ENCODE results near the gene TECTA. TPM values are rescaled to one million over a fixed set of nuclear protein-coding genes. Genes with fewer than 3 reads are reported as not detected.

The TECTA gene, protein sequence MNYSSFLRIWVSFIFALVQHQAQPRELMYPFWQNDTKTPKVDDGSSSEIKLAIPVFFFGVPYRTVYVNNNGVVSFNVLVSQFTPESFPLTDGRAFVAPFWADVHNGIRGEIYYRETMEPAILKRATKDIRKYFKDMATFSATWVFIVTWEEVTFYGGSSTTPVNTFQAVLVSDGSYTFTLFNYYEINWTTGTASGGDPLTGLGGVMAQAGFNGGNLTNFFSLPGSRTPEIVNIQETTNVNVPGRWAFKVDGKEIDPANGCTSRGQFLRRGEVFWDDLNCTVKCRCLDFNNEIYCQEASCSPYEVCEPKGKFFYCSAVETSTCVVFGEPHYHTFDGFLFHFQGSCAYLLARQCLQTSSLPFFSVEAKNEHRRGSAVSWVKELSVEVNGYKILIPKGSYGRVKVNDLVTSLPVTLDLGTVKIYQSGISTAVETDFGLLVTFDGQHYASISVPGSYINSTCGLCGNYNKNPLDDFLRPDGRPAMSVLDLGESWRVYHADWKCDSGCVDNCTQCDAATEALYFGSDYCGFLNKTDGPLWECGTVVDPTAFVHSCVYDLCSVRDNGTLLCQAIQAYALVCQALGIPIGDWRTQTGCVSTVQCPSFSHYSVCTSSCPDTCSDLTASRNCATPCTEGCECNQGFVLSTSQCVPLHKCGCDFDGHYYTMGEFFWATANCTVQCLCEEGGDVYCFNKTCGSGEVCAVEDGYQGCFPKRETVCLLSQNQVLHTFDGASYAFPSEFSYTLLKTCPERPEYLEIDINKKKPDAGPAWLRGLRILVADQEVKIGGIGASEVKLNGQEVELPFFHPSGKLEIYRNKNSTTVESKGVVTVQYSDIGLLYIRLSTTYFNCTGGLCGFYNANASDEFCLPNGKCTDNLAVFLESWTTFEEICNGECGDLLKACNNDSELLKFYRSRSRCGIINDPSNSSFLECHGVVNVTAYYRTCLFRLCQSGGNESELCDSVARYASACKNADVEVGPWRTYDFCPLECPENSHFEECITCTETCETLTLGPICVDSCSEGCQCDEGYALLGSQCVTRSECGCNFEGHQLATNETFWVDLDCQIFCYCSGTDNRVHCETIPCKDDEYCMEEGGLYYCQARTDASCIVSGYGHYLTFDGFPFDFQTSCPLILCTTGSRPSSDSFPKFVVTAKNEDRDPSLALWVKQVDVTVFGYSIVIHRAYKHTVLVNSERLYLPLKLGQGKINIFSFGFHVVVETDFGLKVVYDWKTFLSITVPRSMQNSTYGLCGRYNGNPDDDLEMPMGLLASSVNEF (N-terminal part only)
- under 1 TPM; 0.39 to 0.86 TPM for total RNA-seq

- Mint-ChIP-seq H3K9me3 (no peaks in the 10 kb centered on the region), H3K4me1 (ENCODE audit: low read depth in 2 of 2) (no peaks in the 10 kb centered on the region), H3K27me3 (peaks cover 0 to 10% of the 10 kb centered on the region in 2 donors), H3K27ac (no peak within 1 kb of the TSS), H3K36me3 (no peaks in the 10 kb centered on the region), H3K4me3 (no peak within 1 kb of the TSS)
- ATAC-seq: no peak
- no peak for DNase-seq (ENCODE audit: low spot score)
Observed at GRCh38 chr11:121100943-121101342, at the start of gene TECTA. Gene TECTA (plus strand): TSS chr11:121101243. CDS start chr11:121102666, 1,423 bp downstream.

- no peak overlapping the region for H3K27ac Mint-ChIP-seq
- ATAC-seq (no peak), DNase-seq (ENCODE audit: low spot score) (no peak)
- peaks cover 18% of the 10 kb centered on the region for H3K36me3 Mint-ChIP-seq
- no peak overlapping the region for H3K4me3 Mint-ChIP-seq
- H3K9me3 Mint-ChIP-seq: no peaks in the 10 kb centered on the region
- H3K27me3 Mint-ChIP-seq: no peaks in the 10 kb centered on the region
- peaks cover 7 to 14% of the 10 kb centered on the region in 2 donors for H3K4me1 Mint-ChIP-seq (ENCODE audit: low read depth in 2 of 2)
Observed at GRCh38 chr11:121053244-121053643, 47.8 kb upstream of the TECTA start.

GRCh38 chr11:121054266-121054665 is 46.8 kb upstream of the TECTA start:
- no peak overlapping the region for H3K27ac Mint-ChIP-seq
- no peak for DNase-seq (ENCODE audit: low spot score)

DNA sequence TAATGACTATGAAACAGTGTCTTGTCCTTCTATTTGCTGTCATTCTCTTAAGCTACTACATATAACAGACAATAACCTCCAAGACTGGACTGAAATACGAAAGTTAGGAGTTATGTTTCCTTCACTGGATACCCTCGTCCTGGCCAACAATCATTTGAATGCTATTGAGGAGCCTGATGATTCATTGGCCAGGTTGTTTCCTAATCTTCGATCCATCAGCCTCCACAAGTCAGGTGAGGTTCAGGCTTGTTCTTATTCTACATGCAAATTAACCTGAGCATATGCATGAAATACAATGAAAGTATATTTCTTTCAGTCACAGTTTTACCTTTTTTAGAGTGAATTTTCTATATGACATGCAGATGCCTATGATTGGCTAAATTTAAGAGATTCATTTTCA is 46.0 kb upstream of the TECTA start:
- peaks cover 10% of the 10 kb centered on the region for H3K36me3 Mint-ChIP-seq
- no peak for ATAC-seq

More at GRCh38 chr11:121054266-121054665, 46.8 kb upstream of the TECTA start:
- no peak for ATAC-seq
- Mint-ChIP-seq H3K27me3 (no peaks in the 10 kb centered on the region), H3K9me3 (no peaks in the 10 kb centered on the region), H3K36me3 (peaks cover 10% of the 10 kb centered on the region), H3K4me1 (ENCODE audit: low read depth in 2 of 2) (peaks cover 8 to 22% of the 10 kb centered on the region in 2 donors), H3K4me3 (no peak overlapping the region)

GRCh38 chr11:121057922-121058321 is 43.1 kb upstream of the TECTA start:
- peak; percentile 73 to 94 for ATAC-seq

More for the DNA sequence above, 46.0 kb upstream of the TECTA start:
- Mint-ChIP-seq H3K4me1 (ENCODE audit: low read depth in 2 of 2) (peaks cover 10 to 26% of the 10 kb centered on the region in 2 donors), H3K9me3 (no peaks in the 10 kb centered on the region), H3K27me3 (no peaks in the 10 kb centered on the region), H3K27ac (no peak overlapping the region), H3K4me3 (no peak overlapping the region)
- DNase-seq (ENCODE audit: low spot score): no peak

GRCh38 chr11:121058941-121059340 is 42.1 kb upstream of the TECTA start:
- Mint-ChIP-seq H3K4me3 (peak overlapping the region; percentile 75), H3K27me3 (no peaks in the 10 kb centered on the region), H3K4me1 (ENCODE audit: low read depth in 2 of 2) (peaks cover 13 to 29% of the 10 kb centered on the region in 2 donors), H3K9me3 (no peaks in the 10 kb centered on the region), H3K36me3 (peaks cover 16% of the 10 kb centered on the region), H3K27ac (no peak overlapping the region)
- ATAC-seq: no peak
- no peak for DNase-seq (ENCODE audit: low spot score)

More at GRCh38 chr11:121057922-121058321, 43.1 kb upstream of the TECTA start:
- DNase-seq (ENCODE audit: low spot score): no peak
- peaks cover 10% of the 10 kb centered on the region for H3K36me3 Mint-ChIP-seq
- H3K27me3 Mint-ChIP-seq: no peaks in the 10 kb centered on the region
- no peaks in the 10 kb centered on the region for H3K9me3 Mint-ChIP-seq
- H3K4me3 Mint-ChIP-seq: peak overlapping the region; percentile 75
- peaks cover 13 to 29% of the 10 kb centered on the region in 2 donors for H3K4me1 Mint-ChIP-seq (ENCODE audit: low read depth in 2 of 2)
- peak overlapping the region; percentile 64 to 72 for H3K27ac Mint-ChIP-seq

- Mint-ChIP-seq H3K36me3 (peaks cover 11% of the 10 kb centered on the region), H3K27me3 (no peaks in the 10 kb centered on the region), H3K4me3 (peak overlapping the region; percentile 41), H3K9me3 (no peaks in the 10 kb centered on the region), H3K4me1 (ENCODE audit: low read depth in 2 of 2) (peaks cover 11 to 24% of the 10 kb centered on the region in 2 donors), H3K27ac (peak overlapping the region; percentile 26 to 80)
- peak; percentile 75 to 86 for ATAC-seq
- DNase-seq (ENCODE audit: low spot score): no peak
Observed at GRCh38 chr11:121059605-121060004, 41.4 kb upstream of the TECTA start.

- Mint-ChIP-seq H3K36me3 (peaks cover 10% of the 10 kb centered on the region), H3K4me3 (no peak overlapping the region), H3K9me3 (no peaks in the 10 kb centered on the region), H3K27ac (no peak overlapping the region), H3K27me3 (no peaks in the 10 kb centered on the region), H3K4me1 (ENCODE audit: low read depth in 2 of 2) (peaks cover 9 to 10% of the 10 kb centered on the region in 2 donors)
- no peak for DNase-seq (ENCODE audit: low spot score)
- ATAC-seq: no peak
Observed at GRCh38 chr11:121063728-121064127, 37.3 kb upstream of the TECTA start.

DNA sequence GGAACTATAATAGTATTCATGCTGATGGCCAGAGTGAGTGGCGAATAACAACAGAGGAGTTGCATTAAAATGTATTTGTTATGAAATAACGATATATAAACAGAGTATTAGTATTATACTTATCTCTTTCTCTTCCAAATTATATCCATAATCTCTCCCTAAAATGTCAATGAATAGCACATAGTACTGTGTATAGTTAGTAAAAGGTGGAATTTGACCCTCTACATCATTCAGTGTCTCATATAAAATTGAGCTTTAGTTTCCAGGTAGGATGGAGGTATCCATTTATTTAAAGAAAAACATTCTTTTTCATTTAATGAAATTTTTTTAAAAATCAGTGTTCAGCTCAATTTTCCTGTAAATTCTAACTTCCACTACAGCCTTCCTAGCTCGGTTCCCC is 34.4 kb upstream of the TECTA start:
- DNase-seq (ENCODE audit: low spot score): no peak
- Mint-ChIP-seq H3K4me3 (no peak overlapping the region), H3K4me1 (ENCODE audit: low read depth in 2 of 2) (peaks cover 0 to 4% of the 10 kb centered on the region in 2 donors), H3K9me3 (no peaks in the 10 kb centered on the region), H3K36me3 (peaks cover 22% of the 10 kb centered on the region), H3K27ac (no peak overlapping the region), H3K27me3 (no peaks in the 10 kb centered on the region)
- ATAC-seq: no peak

DNA sequence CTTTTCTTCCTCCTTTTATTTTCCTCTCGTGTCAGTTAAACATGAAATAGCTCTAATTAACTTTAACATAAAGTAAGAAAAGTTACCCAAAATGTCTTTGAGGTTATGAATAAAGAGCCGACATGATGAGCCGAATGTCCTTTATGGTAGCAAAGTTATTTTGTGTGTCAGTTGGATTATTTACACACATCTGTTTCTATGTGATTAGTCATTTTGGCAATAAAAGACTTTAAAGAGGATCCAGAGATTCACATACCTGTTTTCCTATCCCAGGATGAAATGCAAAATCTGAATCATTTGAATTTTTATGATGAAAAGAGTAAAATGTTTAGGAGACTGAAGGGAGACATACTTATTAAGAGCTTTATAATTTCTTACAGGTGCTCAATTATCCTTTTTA is 34.0 kb upstream of the TECTA start:
- no peak for ATAC-seq
- no peak overlapping the region for H3K4me3 Mint-ChIP-seq
- H3K27me3 Mint-ChIP-seq: no peaks in the 10 kb centered on the region
- H3K9me3 Mint-ChIP-seq: no peaks in the 10 kb centered on the region
- DNase-seq (ENCODE audit: low spot score): no peak
- no peak overlapping the region for H3K27ac Mint-ChIP-seq
- peaks cover 22% of the 10 kb centered on the region for H3K36me3 Mint-ChIP-seq
- H3K4me1 Mint-ChIP-seq (ENCODE audit: low read depth in 2 of 2): peaks cover 0 to 4% of the 10 kb centered on the region in 2 donors

- ATAC-seq (no peak), DNase-seq (ENCODE audit: low spot score) (no peak)
- Mint-ChIP-seq H3K36me3 (peaks cover 22% of the 10 kb centered on the region), H3K27me3 (no peaks in the 10 kb centered on the region), H3K4me1 (ENCODE audit: low read depth in 2 of 2) (peaks cover 0 to 4% of the 10 kb centered on the region in 2 donors), H3K9me3 (no peaks in the 10 kb centered on the region), H3K4me3 (no peak overlapping the region), H3K27ac (no peak overlapping the region)
Observed at GRCh38 chr11:121067453-121067852, 33.6 kb upstream of the TECTA start.

DNA sequence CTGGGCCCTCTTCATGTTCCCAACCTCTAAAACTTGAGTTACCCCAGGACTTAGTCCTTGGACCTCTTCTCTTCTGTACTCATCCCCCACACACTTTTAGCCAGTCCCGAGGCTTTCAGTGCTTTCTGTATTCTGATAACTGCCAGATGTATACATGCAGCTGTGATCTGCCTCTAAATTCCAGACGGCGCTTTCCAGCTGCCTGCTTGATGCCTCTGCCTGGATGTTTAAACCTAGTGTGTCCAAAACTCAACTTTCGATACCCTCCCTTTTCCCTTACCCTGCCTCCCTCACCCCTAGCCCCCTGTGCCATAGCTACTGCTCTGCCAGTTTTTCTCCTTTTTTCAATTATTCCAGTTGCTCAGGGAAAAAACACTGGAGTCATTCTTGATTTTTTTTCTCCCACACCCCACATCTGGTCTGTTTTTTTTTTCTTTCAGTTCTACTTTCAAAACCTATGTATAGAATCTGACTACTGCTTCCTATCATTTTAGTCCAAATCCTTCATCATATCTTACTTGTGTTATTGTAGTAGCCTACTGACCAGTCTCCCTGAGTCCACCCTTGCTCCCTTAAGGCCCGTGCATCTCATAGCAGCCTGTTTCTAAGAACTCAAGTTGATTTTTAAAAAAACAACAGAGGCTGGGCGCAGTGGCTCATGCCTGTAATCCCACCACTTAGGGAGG is 32.9 kb upstream of the TECTA start:
- no peak overlapping the region for H3K27ac Mint-ChIP-seq
- peaks cover 0 to 4% of the 10 kb centered on the region in 2 donors for H3K4me1 Mint-ChIP-seq (ENCODE audit: low read depth in 2 of 2)
- H3K4me3 Mint-ChIP-seq: no peak overlapping the region
- no peaks in the 10 kb centered on the region for H3K9me3 Mint-ChIP-seq
- peaks cover 22% of the 10 kb centered on the region for H3K36me3 Mint-ChIP-seq
- H3K27me3 Mint-ChIP-seq: no peaks in the 10 kb centered on the region
- no peak for ATAC-seq
- DNase-seq (ENCODE audit: low spot score): no peak

- ATAC-seq (no peak), DNase-seq (ENCODE audit: low spot score) (no peak)
- Mint-ChIP-seq H3K9me3 (no peaks in the 10 kb centered on the region), H3K4me3 (no peak overlapping the region), H3K36me3 (peaks cover 16% of the 10 kb centered on the region), H3K27me3 (no peaks in the 10 kb centered on the region), H3K27ac (no peak overlapping the region), H3K4me1 (ENCODE audit: low read depth in 2 of 2) (peaks cover 0 to 4% of the 10 kb centered on the region in 2 donors)
Observed at GRCh38 chr11:121068787-121069186, 32.3 kb upstream of the TECTA start.

All from natural killer cell treated with Interleukin-12 subunit alpha and Interleukin-12 subunit beta and Interleukin-15 and Interleukin-18, amount 100 ng/mL, for 72 hours (primary cell).